Cardiac muscle cell (in vitro differentiated cells and primary cell): ENCODE measurements around the gene OR14J1. TPM values are rescaled to one million over a fixed set of nuclear protein-coding genes. Genes with fewer than 3 reads are reported as not detected.
"Not testable (repeated sequence)": the region's sequence is repeated elsewhere in the genome, so short reads cannot be mapped to it uniquely, and the experiment has no call there.

Experiments
- DNase-seq, 2 donors: peaks; one replicate each; pipeline versions ENCODE4 v3.0.0 to v3.0.0-alpha.2; 2010 to 2017; ENCODE audit warnings: low read depth in 1 of 2, low spot score in 1 of 2
- H3K27ac ChIP-seq: fragments of 200-600 bp; sonication (generic); 2 replicates; pipeline ENCODE4 v1.5.1; 2016
- H3K27me3 ChIP-seq: fragments of 200-600 bp; sonication (generic); 2 replicates; pipeline ENCODE4 v1.6.0; 2016; ENCODE audit warnings: control low read depth
- H3K36me3 ChIP-seq: fragments of 200-600 bp; sonication (generic); 2 replicates; pipeline ENCODE4 v1.5.1; 2016; ENCODE audit warnings: control low read depth
- H3K4me1 ChIP-seq: fragments of 200-600 bp; sonication (generic); 2 replicates; pipeline ENCODE4 v1.8.1; 2017; ENCODE audit warnings: low read depth, mild to moderate bottlenecking, mixed run types
- H3K4me3 ChIP-seq: fragments of 200-600 bp; sonication (generic); 2 replicates; pipeline ENCODE4 v1.5.1; 2016; ENCODE audit warnings: mild to moderate bottlenecking
- H3K9me3 ChIP-seq: fragments of 200-600 bp; sonication (generic); 2 replicates; pipeline ENCODE4 v1.5.1; 2017; ENCODE audit warnings: low read depth, mild to moderate bottlenecking, control low read depth
- polyA plus RNA-seq: library from polyadenylated mRNA; unstranded; fragments of >200 nt; fragmentation: Nextera tagmentation; extraction: Ambion mirVana; gene quantifications from 2 replicates; pipeline ENCODE4 v1.2.1, GENCODE V29; 2016
- total RNA-seq: library from RNA; depleted of rRNA; stranded (reverse); fragments of >200 nt; gene quantifications from 2 replicates; pipeline ENCODE4 v1.2.3, GENCODE V29; 2016
- TF ChIP-seq, protein P1 (sequence below): IDR thresholded peaks from 2 replicates; pipeline ENCODE4 v1.5.1; 2012; ENCODE audit warnings: low read depth, mild to moderate bottlenecking, low read length

Gene OR14J1
- total and polyA plus RNA-seq, 2 experiments from 2014 or later, result not detected

DNA sequence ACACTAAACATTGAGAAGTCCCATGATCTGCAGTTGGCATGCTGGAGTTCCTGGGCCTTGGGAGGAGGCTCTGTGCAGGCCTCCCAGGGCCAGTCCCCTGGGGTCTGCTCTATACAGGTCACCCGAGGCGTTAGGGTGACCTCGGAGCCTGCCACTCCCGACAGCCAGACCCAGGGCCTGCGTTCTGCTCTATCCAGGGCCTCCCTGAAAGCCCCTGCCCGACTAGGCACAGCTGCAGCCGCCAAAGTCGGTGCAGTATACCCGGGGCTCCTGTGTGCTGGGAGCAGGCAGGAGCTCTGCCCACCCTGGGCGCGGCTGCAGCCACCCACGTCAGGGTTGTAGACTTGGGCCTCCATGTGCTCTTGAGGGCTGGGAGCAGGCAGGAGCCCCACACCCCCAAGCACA lies 6.3 kb upstream of the OR14J1 start:
- no peaks in the 10 kb centered on the region for H3K36me3 ChIP-seq
- H3K27me3 ChIP-seq, result no peaks in the 10 kb centered on the region
- DNase-seq, result no peak
- H3K4me3 ChIP-seq, result no peak overlapping the region
- no peaks in the 10 kb centered on the region for H3K4me1 ChIP-seq
- H3K9me3 ChIP-seq, result no peaks in the 10 kb centered on the region
- TF ChIP-seq, protein P1, sequence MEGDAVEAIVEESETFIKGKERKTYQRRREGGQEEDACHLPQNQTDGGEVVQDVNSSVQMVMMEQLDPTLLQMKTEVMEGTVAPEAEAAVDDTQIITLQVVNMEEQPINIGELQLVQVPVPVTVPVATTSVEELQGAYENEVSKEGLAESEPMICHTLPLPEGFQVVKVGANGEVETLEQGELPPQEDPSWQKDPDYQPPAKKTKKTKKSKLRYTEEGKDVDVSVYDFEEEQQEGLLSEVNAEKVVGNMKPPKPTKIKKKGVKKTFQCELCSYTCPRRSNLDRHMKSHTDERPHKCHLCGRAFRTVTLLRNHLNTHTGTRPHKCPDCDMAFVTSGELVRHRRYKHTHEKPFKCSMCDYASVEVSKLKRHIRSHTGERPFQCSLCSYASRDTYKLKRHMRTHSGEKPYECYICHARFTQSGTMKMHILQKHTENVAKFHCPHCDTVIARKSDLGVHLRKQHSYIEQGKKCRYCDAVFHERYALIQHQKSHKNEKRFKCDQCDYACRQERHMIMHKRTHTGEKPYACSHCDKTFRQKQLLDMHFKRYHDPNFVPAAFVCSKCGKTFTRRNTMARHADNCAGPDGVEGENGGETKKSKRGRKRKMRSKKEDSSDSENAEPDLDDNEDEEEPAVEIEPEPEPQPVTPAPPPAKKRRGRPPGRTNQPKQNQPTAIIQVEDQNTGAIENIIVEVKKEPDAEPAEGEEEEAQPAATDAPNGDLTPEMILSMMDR, result no peak
- H3K27ac ChIP-seq, result no peak overlapping the region

DNA sequence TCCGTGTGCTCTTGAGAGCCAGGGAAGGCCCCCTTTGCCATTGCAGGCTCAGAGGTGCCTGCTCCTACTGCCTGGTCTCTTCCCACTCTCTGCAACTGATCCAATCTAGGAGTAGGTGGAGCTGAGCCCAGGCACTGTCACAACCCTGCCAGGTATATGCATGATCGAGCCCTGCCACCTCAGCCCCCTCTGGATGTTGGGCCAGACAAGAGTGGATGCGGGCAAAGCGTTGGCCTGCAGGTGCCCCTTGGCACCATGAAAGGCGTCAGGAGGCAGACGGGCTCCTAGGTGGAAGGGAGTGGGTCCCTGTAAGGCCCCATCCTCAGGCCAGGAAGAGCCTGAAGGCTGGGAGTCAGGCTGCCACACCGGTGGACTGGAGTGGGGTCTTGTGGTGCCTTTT lies 5.9 kb upstream of the OR14J1 start:
- no peak overlapping the region for H3K27ac ChIP-seq
- no peaks in the 10 kb centered on the region for H3K36me3 ChIP-seq
- no peak overlapping the region for H3K4me3 ChIP-seq
- no peak for DNase-seq
- TF ChIP-seq, protein P1, result no peak
- H3K4me1 ChIP-seq, result no peaks in the 10 kb centered on the region
- no peaks in the 10 kb centered on the region for H3K9me3 ChIP-seq
- H3K27me3 ChIP-seq, result no peaks in the 10 kb centered on the region

DNA sequence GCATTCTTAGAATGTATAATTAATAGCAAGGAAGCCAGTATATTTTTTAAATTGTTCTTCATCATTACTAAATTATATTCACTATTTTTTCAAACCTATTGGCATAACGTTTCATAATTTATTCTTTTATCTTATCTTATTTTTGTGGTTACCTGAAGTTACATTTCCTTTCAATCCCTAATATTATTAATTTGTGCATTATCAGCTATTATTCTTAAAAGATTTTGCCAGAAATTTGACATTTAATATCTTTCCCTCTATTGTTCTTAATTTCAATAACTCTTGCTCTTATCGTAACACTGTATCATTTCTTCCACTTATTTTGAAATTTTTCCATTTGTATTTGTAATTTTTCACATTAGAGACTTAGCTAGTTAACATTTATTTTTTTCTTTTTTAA lies 18.4 kb downstream of the OR14J1 start:
- Histone ChIP-seq H3K4me1 (no peaks in the 10 kb centered on the region), H3K9me3 (no peaks in the 10 kb centered on the region), H3K27me3 (no peaks in the 10 kb centered on the region), H3K27ac (no peak overlapping the region), H3K36me3 (no peaks in the 10 kb centered on the region), H3K4me3 (no peak overlapping the region)
- no peak for DNase-seq
- TF ChIP-seq, protein P1, result no peak

DNA sequence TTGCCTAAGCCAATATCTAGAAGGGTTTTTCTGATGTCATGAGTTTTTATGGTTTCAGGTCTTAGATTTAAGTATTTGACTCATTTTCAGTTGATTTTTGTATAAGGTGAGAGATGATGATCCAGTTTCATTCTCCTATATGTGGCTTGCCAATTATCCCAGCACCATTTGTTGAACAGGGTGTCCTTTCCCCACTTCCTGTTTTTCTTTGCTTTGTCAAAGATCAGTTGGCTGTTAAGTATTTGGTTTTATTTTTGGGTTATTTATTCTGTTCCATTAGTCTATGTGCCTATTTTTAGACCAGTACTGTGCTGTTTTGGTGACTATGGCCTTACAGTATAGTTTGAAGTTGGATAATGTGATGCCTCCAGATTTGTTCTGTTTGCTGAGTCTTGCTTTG lies 21.8 kb downstream of the OR14J1 start:
- H3K4me3 ChIP-seq, H3K4me1 ChIP-seq, H3K27ac ChIP-seq, DNase-seq, H3K36me3 ChIP-seq, H3K9me3 ChIP-seq, H3K27me3 ChIP-seq: not testable (repeated sequence)

DNA sequence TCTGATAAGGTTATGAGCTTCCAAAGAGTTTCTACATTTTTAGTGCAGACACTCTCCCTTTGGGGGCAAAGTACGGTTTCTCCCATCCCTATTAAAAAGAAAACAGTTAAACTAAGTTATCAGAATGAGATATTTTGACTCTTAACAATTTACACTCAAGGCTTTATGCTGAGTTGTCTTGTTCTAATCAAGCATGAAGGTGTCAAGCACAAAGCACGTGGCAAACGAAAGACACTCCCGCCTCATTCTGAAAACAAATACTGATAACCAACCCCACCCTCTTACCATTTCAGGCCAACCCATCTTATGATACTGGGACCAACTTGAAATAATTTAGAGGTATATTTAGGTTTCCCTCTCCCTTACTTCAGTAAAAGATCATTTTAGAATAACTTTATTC lies 24.3 kb downstream of the OR14J1 start:
- no peaks in the 10 kb centered on the region for H3K27me3 ChIP-seq
- TF ChIP-seq, protein P1, result no peak
- no peak for DNase-seq
- H3K36me3 ChIP-seq, result no peaks in the 10 kb centered on the region
- no peaks in the 10 kb centered on the region for H3K4me1 ChIP-seq
- H3K4me3 ChIP-seq, result no peak overlapping the region
- H3K27ac ChIP-seq, result no peak overlapping the region
- no peaks in the 10 kb centered on the region for H3K9me3 ChIP-seq

DNA sequence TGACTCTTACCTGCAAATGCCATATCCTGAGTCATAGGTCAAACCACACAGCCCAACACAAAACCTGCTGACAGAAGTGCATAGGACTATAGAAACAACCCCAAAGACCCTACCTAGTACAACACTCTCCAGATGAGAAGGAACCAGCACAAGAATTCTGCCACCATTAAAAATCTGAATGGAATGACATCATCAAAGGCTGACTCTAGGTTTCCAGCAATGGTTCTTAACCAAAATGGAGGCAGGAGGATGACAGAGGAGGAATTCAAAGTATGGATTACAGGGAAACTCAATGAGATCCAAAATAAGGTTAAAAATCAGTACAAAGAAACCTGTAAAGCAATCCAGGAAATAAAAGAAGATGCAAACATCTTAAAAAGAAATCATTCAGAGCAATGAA lies 31.2 kb downstream of the OR14J1 start:
- H3K4me1 ChIP-seq, result no peaks in the 10 kb centered on the region
- no peak overlapping the region for H3K27ac ChIP-seq
- no peak for DNase-seq
- no peaks in the 10 kb centered on the region for H3K27me3 ChIP-seq
- no peaks in the 10 kb centered on the region for H3K36me3 ChIP-seq
- no peaks in the 10 kb centered on the region for H3K9me3 ChIP-seq
- no peak overlapping the region for H3K4me3 ChIP-seq
- TF ChIP-seq, protein P1, result no peak
